Femur (tissue), 1 donor: Measurements from ENCODE around the gene ADCY9.

Source experiments
- DNase-seq: peaks from one replicate; pipeline ENCODE4 v3.0.0-alpha.2; 2017

ADCY9 gene

GRCh38 chr16:4120176-4120575 is 3.9 kb upstream of the ADCY9 start:
- no peak for DNase-seq

GRCh38 chr16:4117250-4117578 is 972 bp upstream of the ADCY9 start:
- no peak for DNase-seq

- no peak for DNase-seq
Measured at GRCh38 chr16:4115949-4116318, 308 bp downstream of the ADCY9 start.

- peak; percentile 62 for DNase-seq
Measured at GRCh38 chr16:4115209-4115948, 863 bp downstream of the ADCY9 start.

- DNase-seq: no peak
Measured at GRCh38 chr16:4114257-4115208, 1.7 kb downstream of the ADCY9 start.

- DNase-seq: no peak
Measured at GRCh38 chr16:4113358-4114256, 2.6 kb downstream of the ADCY9 start.

GRCh38 chr16:4111748-4112696 is 4.2 kb downstream of the ADCY9 start:
- no peak for DNase-seq

GRCh38 chr16:4110680-4111079 is 5.6 kb downstream of the ADCY9 start:
- no peak for DNase-seq

GRCh38 chr16:4110065-4110464 is 6.2 kb downstream of the ADCY9 start:
- DNase-seq: no peak

- DNase-seq: no peak
Measured at GRCh38 chr16:4109250-4109736, 6.9 kb downstream of the ADCY9 start.

GRCh38 chr16:4106516-4106915 is 9.7 kb downstream of the ADCY9 start:
- DNase-seq: no peak

- DNase-seq: no peak
Measured at GRCh38 chr16:4105848-4106247, 10.4 kb downstream of the ADCY9 start.

GRCh38 chr16:4103745-4104144 is 12.5 kb downstream of the ADCY9 start:
- no peak for DNase-seq

- DNase-seq: no peak
Measured at GRCh38 chr16:4101421-4102219, 14.6 kb downstream of the ADCY9 start.

GRCh38 chr16:4098501-4098900 is 17.7 kb downstream of the ADCY9 start:
- no peak for DNase-seq

GRCh38 chr16:4097826-4098240 is 18.4 kb downstream of the ADCY9 start:
- DNase-seq: no peak

GRCh38 chr16:4096509-4096908 is 19.7 kb downstream of the ADCY9 start:
- no peak for DNase-seq

- no peak for DNase-seq
Measured at GRCh38 chr16:4094127-4094773, 22.0 kb downstream of the ADCY9 start.

GRCh38 chr16:4093495-4094126 is 22.6 kb downstream of the ADCY9 start:
- no peak for DNase-seq
